GM18498 (cell line): ENCODE measurements around the gene NEUROG2.
"Not testable (repeated sequence)": the region's sequence is repeated elsewhere in the genome, so short reads cannot be mapped to it uniquely, and the experiment has no call there.

Source experiments
- ATAC-seq: cut with Tn5 transposase; IDR thresholded peaks from one replicate; pipeline ENCODE4 v1.9.1; 2021; ENCODE audit warnings: mild to moderate bottlenecking, moderate library complexity; ENCODE audit not compliant: unreplicated experiment

Gene NEUROG2

GRCh38 chr4:112492321-112492720 lies 23.7 kb downstream of the NEUROG2 start:
- ATAC-seq: no peak

DNA sequence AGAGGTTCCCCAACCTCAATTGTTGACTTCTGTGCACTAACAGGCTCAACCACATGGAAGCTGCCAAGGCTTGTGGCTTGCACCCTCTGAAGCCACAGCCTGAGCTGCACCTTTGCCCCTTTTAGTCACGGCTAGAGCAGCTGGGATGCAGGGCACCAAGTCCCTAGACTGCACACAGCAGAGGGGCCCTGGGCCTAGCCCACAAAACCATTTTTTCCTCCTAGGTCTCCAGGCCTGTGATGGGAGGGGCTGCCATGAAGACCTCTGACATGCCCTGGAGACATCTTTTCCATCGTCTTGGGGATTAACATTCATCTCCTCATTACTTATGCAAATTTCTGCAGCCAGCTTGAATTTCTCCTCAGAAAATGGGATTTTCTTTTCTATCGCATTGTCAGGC lies 25.2 kb downstream of the NEUROG2 start:
- not testable (repeated sequence) for ATAC-seq

DNA sequence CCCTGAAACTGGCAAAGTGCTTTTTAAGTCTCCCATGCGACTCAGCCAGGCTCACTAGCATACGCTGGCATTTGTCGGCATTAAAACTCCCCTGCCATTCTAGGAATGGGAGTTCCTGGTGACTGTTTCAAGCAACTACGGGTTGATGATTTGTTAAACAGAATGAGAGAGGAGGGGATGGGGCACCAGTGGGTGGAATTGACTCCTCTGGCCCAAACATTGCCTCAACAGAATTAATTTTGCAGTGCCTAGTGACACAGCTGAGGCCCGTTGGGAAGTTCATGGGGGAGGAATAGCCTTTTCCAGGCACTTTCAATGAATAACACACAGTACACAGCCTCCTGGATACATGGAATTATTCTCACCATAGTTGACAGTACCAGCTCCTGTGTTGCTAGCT lies 30.1 kb downstream of the NEUROG2 start:
- ATAC-seq: no peak

DNA sequence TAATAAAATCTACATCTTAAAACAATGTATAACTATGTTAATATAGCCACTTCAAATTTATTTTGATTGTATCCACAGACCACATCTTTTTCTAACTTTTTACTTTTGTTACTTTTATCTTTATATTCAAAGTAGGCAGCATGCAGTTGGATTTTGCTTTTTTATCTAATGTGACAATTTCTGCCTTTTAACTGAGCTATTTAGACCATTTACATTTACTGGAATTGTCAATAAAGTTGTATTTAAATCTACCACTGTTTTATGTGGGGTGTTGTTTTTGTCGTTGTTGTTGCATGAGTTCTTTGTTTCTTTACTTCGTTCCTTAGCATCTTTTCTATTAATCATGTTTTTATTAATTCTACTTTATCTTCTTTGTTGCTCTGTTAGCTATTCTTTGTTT lies 42.0 kb downstream of the NEUROG2 start:
- ATAC-seq: no peak

DNA sequence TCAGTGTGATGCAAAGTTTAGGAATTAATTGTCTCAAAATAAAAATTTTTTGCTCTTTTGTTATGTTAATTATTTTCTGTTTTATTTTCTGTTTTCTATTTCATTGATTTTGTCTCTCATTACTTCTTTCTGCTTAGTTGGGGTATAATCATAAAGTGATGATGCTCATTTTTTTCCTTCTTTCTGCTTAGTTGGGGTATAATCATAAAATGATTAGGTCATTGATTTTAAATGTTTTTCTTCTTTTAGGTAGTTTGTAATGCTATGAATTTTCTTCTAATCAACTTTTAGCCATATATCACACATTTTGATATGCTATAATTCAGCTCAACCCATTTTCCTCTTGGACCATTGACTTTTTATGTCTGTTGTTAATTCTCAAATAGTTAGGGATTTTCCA lies 43.7 kb downstream of the NEUROG2 start:
- ATAC-seq: no peak
